Stimulated activated CD8-positive, alpha-beta memory T cell treated with anti-CD3 and anti-CD28 coated beads, Interleukin-15, amount 100 ng/mL, for 24 hours (primary cell): ENCODE results near the gene ARHGAP21.

Source experiments
- DNase-seq: peaks from one replicate; pipeline ENCODE4 v3.0.0-alpha.2; 2020; ENCODE audit warnings: low read depth

Gene ARHGAP21

GRCh38 chr10:24574161-24574560 lies 149.5 kb downstream of the ARHGAP21 start:
- DNase-seq, result no peak

GRCh38 chr10:24571870-24572450 lies 151.7 kb downstream of the ARHGAP21 start:
- no peak for DNase-seq

GRCh38 chr10:24570658-24571426 lies 152.8 kb downstream of the ARHGAP21 start:
- DNase-seq, result no peak

GRCh38 chr10:24569828-24570657 lies 153.6 kb downstream of the ARHGAP21 start:
- no peak for DNase-seq

GRCh38 chr10:24569330-24569796 lies 154.3 kb downstream of the ARHGAP21 start:
- DNase-seq, result no peak

GRCh38 chr10:24568042-24568441 lies 155.6 kb downstream of the ARHGAP21 start:
- DNase-seq, result no peak

GRCh38 chr10:24561453-24561852 lies 162.2 kb downstream of the ARHGAP21 start:
- no peak for DNase-seq

GRCh38 chr10:24556750-24557742 lies 166.6 kb downstream of the ARHGAP21 start:
- DNase-seq, result no peak

- no peak for DNase-seq
Observed at GRCh38 chr10:24556126-24556749, 167.4 kb downstream of the ARHGAP21 start.

GRCh38 chr10:24554036-24554435 lies 169.7 kb downstream of the ARHGAP21 start:
- DNase-seq, result no peak

- DNase-seq, result no peak
Observed at GRCh38 chr10:24553051-24553612, 170.6 kb downstream of the ARHGAP21 start.

GRCh38 chr10:24552346-24553016 lies 171.2 kb downstream of the ARHGAP21 start:
- no peak for DNase-seq

- DNase-seq, result no peak
Observed at GRCh38 chr10:24551161-24551560, 172.5 kb downstream of the ARHGAP21 start.

- no peak for DNase-seq
Observed at GRCh38 chr10:24550680-24551079, 173.0 kb downstream of the ARHGAP21 start.

GRCh38 chr10:24545585-24545984 lies 178.1 kb downstream of the ARHGAP21 start:
- DNase-seq, result no peak

GRCh38 chr10:24544776-24545175 lies 178.9 kb downstream of the ARHGAP21 start:
- no peak for DNase-seq

- no peak for DNase-seq
Observed at GRCh38 chr10:24542314-24543270, 181.1 kb downstream of the ARHGAP21 start.

- no peak for DNase-seq
Observed at GRCh38 chr10:24541239-24541753, 182.4 kb downstream of the ARHGAP21 start.

- DNase-seq, result no peak
Observed at GRCh38 chr10:24536636-24537035, 187.1 kb downstream of the ARHGAP21 start.
